ENCODE measurements around the gene TMEM115.

TMEM115 gene

GRCh38 chr3:50323614-50324199 lies 35.6 kb downstream of the TMEM115 start:
- CTCF ChIA-PET = interaction anchor here (0.6 to 3.0 kb wide), 13 partner anchors 10 to 129 kb away, joined by 3 to 21 read pairs (median 5); partner anchors contain the start of genes HYAL3, LSMEM2 and NAA80
- no peak overlapping the region for H3K27ac ChIP-seq (ENCODE audit: extremely low read depth, low read depth, low read length)
- H3K36me3 ChIP-seq (ENCODE audit: control insufficient read depth in 2 of 2, insufficient read depth in 1 of 2, low read length in 2 of 2) = peaks cover 3 to 50% of the 10 kb centered on the region in 2 experiments; a peak in 2 of 3 replicates
- no peak overlapping the region for H3K4me3 ChIP-seq (ENCODE audit: low read depth, low read length)
- no peaks in the 10 kb centered on the region for H3K4me1 ChIP-seq (ENCODE audit: control insufficient read depth, insufficient read depth, low read length)
- POLR2A ChIA-PET = interaction anchor here (0.9 to 2.8 kb wide), 5 partner anchors 14 to 129 kb away, joined by 3 to 12 read pairs (median 5); partner anchors contain the start of genes HYAL3 and NAA80
- H3K9me3 ChIP-seq (ENCODE audit: control insufficient read depth, insufficient read depth, low read depth, low read length) = no peaks in the 10 kb centered on the region
- TF ChIP-seq ZNF549 (tag by site-specific recombination; IDR thresholded peaks at IDR 0.05) (no peak), ZNF184 (tag by site-specific recombination; IDR thresholded peaks at IDR 0.05) (no peak), ZNF426 (tag by site-specific recombination; IDR thresholded peaks at IDR 0.05) (no peak), ZIC2 (tag by site-specific recombination; IDR thresholded peaks at IDR 0.05) (0 out of 2 replicates have a peak, but pooled peaks have one; percentile 38), ZNF629 (tag by site-specific recombination; IDR thresholded peaks at IDR 0.05) (no peak), ZSCAN5A (tag by site-specific recombination; IDR thresholded peaks at IDR 0.05) (no peak), ZSCAN4 (tag by site-specific recombination; IDR thresholded peaks at IDR 0.05) (no peak), ZNF623 (tag by site-specific recombination; IDR thresholded peaks at IDR 0.05) (no peak), GLIS2 (tag by site-specific recombination; IDR thresholded peaks at IDR 0.05) (peak; percentile 35; the same call in 1 of the 2 replicates), REST (tag by site-specific recombination; IDR thresholded peaks at IDR 0.05) (no peak), ZNF560 (tag by site-specific recombination; IDR thresholded peaks at IDR 0.05; ENCODE audit: borderline replicate concordance) (no peak), BCL6B (tag by site-specific recombination; IDR thresholded peaks at IDR 0.05) (no peak), ZNF169 (tag by site-specific recombination; IDR thresholded peaks at IDR 0.05) (no peak), SCRT2 (tag by site-specific recombination; IDR thresholded peaks at IDR 0.05) (no peak), MEIS1 (CRISPR knock-in tag; IDR thresholded peaks at IDR 0.05; ENCODE audit: borderline replicate concordance) (no peak), ZBTB21 (tag by site-specific recombination; IDR thresholded peaks at IDR 0.05) (no peak)

- Histone ChIP-seq H3K9me3 (ENCODE audit: control insufficient read depth, insufficient read depth, low read depth, low read length) (no peaks in the 10 kb centered on the region), H3K27ac (ENCODE audit: extremely low read depth, low read depth, low read length) (no peak overlapping the region), H3K4me1 (ENCODE audit: control insufficient read depth, insufficient read depth, low read length) (no peaks in the 10 kb centered on the region), H3K4me3 (ENCODE audit: low read depth, low read length) (no peak overlapping the region), H3K36me3 (ENCODE audit: control insufficient read depth in 2 of 2, insufficient read depth in 1 of 2, low read length in 2 of 2) (peaks cover 3 to 55% of the 10 kb centered on the region in 2 experiments; a peak in 2 of 3 replicates)
- POLR2A ChIA-PET = interaction anchor here (2.5 to 3.2 kb wide), 3 partner anchors 14 to 27 kb away, joined by 7 to 17 read pairs (median 12); partner anchors contain the start of genes HYAL3 and NAA80
- TF ChIP-seq ZNF785 (tag by site-specific recombination; IDR thresholded peaks at IDR 0.05) = no peak
- no peak for TF ChIP-seq ZNF148 (tag by site-specific recombination; IDR thresholded peaks at IDR 0.05; ENCODE audit: borderline replicate concordance)
- TF ChIP-seq HOXD13 (CRISPR knock-in tag; IDR thresholded peaks at IDR 0.05; ENCODE audit: borderline replicate concordance) = no peak
- no peak for TF ChIP-seq ZNF623 (tag by site-specific recombination; IDR thresholded peaks at IDR 0.05)
- TF ChIP-seq CTCF (tag by site-specific recombination; IDR thresholded peaks at IDR 0.05) = no peak
- peak; percentile 88 for TF ChIP-seq ZBTB20 (tag by site-specific recombination; IDR thresholded peaks at IDR 0.05)
- CTCF ChIA-PET = interaction anchor here (0.6 to 3.0 kb wide), 6 partner anchors 11 to 1107 kb away, joined by 3 to 21 read pairs (median 4); partner anchors contain the start of genes HYAL3 and NAA80
Observed at GRCh38 chr3:50323092-50323600, 36.2 kb downstream of the TMEM115 start.

Data from HEK293 (cell line).